HG03571 (cell line): Measurements from ENCODE around the gene TNN.
"Not testable (repeated sequence)": the region's sequence is repeated elsewhere in the genome, so short reads cannot be mapped to it uniquely, and the experiment has no call there.

Experiments
- ATAC-seq: cut with Tn5 transposase; IDR thresholded peaks from one replicate; pipeline ENCODE4 v1.9.1; 2021; ENCODE audit not compliant: unreplicated experiment

Gene TNN

DNA sequence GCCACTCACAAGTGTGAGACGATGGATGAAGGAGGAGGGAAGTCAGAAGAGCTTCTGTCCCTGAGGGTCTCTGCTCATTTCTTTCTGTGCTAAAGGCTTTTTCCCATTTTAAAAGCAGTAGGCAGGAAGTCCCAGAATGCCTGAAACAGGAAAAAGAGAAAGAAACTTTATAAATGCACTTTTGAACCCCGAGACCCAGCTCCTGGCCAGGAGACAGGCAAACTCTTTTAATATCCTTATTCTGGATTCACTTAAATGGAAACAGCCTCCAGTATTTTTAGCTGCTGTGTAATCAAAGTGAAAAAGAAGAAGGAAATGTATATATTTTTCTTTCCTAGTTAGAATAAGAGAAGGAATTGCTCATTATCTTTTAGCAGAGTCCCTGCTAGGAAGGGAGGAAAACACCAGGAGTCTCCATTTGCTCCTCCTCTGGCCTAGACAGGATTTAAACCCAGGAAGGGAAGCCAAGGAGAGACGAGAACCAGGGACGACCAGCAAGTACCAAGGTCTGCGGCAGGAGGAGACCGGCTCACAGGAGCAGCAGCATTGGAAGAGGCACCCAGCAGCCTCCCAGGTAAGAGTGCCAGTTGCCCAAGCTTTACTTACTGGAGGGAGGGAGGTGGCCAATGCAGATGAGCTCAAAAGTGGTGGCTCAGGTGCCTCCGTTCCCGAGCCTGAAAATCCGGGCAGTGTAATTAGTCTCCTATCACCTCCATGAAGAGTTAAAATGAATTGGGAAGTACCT lies at the start of gene TNN:
TNN (plus strand) TSS at position 472 of the 745 bp plus-strand sequence. CDS start 9,586 bp downstream, outside the sequence.
- ATAC-seq, result no peak

DNA sequence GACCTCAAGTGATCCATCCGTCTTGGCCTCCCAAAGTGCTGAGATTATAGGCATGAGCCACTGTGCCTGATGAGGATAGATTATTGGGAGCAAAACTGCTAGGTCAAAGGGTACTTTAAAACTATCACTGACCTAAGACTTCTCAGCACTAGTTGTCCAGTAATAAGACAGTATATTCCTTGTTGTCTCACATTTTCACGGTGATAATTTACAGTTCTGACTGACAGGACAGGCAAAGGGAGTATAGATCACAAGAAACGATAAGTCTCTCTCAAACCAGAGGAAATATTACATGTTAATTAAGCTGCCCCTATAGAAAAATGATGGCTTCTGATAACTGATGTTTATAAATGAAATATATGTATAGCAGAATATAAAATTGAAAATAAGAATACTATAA lies 48.1 kb upstream of the TNN start:
- ATAC-seq, result no peak

DNA sequence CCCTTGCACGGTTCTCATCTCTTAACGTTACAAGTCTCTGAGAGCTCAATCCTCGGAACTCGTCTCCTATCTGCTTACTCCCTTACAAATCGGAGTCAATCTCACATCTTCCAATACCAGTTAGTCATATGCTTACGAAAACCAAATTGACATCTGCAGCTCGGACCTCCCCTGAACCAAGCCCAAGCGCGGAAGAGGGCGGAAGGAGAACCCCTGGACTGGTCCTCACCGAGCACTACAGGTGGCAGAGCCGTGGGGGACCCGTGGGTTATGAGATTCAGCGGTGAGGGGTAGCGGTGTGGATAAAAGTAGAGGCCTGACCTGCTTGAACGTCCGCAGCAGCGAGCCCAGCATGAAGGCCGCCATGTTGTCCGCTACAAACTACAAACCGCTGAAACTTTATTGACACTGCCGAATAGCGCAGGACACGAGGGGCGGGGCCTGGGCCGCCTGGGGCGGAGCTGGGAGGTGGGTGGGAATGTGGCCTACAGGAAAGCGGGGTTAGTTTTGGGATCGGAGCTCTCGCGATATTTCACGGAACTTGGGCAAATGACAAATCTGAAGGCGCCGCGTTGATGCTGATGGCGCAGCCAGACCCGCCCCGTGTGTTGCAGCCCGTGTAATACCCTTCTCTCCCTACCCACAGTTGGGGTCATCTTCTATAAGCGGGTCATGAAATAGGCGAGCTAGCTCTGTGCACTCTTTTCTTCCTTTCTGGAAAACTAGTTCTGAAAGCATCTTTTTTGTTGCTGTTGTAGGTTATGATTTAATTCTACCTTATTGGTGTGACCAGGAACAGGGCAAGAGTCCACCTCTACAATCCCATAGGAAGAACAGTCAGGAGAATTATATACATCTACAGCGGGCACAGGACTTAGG lies 44.4 kb upstream of the TNN start, which contains the start of gene MRPS14:
MRPS14 (minus strand) TSS at position 383 of the 879 bp plus-strand sequence; CDS start at position 366, 17 bp downstream.
- peak; percentile 95 for ATAC-seq

DNA sequence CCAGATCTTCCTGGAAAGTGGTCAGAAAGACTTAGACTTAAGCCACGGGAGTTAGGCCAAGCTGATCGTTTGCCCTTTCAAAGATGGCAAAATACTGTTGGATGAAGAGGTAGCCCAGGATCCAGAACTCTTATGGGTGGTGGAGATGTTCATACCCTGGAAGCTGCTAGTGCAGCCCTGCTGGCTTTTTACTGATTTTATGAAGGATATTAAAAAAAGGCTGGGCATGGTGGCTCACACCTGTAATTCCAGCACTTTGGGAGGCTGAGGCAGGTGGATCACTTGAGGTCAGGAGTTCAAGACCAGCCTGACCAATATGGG lies 43.8 kb upstream of the TNN start:
- ATAC-seq, result not testable (repeated sequence)

GRCh38 chr1:175024773-175025172 lies 42.9 kb upstream of the TNN start:
- no peak for ATAC-seq

DNA sequence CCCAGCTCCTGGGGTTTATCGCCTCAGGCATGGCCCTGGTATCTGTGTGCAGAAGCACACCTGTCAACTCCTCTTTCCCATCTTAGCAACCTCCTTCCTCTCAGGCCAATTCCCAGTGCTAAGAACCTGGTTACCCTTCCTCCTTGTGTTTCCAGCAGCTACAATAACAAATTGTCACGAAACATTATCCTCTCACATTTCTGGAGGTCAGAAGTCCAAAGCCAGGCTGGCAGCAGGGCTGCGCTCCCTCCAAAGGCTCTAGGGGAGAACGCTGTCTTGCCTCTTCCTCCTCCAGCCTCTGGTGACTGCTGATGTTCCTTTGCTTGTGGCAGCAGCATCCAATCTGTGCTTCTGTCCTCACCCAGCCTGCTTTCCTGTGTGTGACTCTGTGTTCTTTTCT lies 33.7 kb upstream of the TNN start:
- no peak for ATAC-seq

DNA sequence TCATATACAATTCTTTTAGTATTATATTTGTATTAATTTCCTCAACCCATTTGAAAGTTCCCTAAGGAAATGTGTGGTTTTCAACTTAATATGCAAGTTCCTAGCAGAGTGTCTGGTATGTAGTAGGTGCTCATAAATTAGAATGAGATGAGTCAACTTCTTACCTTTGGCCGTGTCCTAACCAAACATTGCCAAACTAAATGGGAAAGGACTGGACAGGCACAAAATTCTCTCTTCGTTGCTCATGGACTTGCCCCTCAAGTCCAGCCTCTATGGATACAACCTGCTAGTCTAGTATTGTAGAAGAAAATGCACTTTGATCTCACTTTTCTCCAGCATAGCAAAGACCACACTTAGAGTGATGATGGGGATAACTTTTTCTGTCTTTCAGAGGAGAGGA lies 32.9 kb upstream of the TNN start:
- ATAC-seq, result no peak

- ATAC-seq, result no peak
Measured at GRCh38 chr1:175035865-175036264, 31.8 kb upstream of the TNN start.

DNA sequence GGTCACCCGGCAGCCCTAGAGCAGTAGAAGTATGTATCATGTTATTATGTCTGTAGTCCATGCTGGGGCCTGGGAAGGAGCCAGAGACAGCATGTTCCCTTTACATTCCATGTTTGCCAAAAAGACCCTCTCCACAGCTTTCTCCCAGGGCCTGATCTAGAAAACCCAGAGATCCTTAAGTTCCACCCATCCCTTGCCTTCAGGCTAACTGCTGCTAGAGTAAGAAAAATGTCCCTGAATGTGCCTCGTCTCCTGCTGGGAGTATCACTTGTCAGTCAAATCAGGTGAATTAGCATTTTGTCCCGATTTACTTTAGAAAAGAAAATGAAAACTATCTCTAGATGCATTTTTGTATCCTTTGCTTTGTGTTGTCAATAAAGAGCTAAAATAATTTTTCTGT lies 31.2 kb upstream of the TNN start:
- no peak for ATAC-seq

DNA sequence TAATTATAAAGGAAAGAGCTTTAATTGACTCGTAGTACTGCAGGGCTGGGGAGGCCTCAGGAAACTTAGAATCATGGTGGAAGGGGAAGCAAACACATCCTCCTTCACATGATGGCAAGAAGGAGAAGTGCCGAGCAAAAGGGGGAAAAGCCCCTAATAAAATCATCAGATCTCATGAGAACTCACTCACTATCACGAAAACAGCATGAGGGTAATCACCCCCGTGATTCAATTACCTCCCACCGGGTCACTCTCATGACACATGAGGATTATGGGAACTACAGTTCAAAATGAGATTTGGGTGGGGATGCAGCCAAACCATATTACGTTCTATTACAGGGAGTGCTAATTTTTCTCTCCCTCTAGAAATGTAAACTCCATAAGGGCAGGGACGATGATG lies 30.2 kb upstream of the TNN start:
- no peak for ATAC-seq

DNA sequence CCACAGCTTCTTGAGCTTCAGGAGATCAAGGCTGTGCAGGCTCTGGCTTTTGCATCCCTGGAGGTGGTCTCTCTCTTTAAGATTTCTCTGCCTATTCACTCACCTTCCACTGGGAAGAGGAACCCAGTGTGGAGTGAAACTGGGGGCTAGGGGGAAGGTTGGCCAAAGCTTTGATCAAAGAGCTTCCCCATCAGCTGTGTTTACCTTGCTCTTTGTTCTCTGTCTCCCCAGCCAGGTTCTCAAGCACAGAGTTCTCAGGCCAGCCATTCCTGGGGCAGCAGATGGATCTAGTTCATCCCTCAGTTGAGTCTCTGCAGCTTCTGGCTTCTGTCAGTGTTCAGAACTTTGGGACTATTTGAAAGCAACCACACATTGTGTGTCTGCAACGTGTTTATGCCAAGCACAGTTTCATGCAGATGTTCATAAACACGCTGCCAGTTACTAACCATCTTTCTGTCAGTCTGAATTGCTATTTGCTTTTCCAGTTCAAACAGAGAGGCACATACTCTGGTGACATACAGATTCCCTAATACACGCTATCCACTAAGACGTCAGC lies 27.2 kb upstream of the TNN start:
- no peak for ATAC-seq

- no peak for ATAC-seq
Measured at GRCh38 chr1:175042650-175043049, 25.0 kb upstream of the TNN start.

- ATAC-seq, result no peak
Measured at GRCh38 chr1:175043824-175044223, 23.8 kb upstream of the TNN start.

GRCh38 chr1:175044591-175044990 lies 23.0 kb upstream of the TNN start:
- not testable (repeated sequence) for ATAC-seq

DNA sequence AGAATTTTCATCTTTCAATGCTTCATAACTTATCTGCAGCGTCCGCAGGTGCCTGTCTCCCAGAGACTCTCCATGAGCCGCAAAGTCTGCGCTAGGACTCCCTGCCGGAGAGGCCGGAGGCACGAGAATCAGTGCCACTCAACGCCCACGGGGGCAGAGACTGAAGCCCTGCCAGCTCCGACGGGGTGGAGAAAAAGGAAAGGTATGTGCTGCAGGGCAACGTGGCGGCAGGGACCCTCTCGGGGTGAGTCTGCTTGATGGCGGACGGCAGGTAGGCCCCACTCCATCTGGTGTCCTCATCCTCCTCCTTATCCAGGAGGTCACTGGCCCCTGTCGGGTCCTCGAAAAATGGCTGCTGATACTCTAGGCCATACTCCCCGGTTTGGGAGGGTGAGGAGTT lies 22.5 kb upstream of the TNN start:
- no peak for ATAC-seq

DNA sequence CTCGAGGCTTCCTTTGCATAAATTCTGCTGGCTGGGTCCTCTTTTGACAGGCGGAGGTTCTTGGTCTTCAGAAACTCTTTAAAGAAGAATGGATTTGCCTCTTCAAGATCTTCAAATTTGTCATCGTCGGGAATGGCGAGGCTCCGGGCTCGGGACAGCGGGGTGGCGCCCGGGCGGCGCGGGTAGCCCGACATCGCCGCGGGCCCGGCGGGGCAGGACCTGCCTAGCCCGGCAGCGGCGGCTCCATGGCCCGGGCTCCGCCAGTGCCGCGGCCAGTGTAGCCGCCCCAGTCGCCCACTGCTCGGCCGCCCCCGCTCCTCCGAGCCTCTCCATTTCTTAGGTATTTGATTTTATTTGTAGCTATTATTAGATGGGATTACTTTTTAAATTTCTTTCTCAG lies 22.1 kb upstream of the TNN start:
- no peak for ATAC-seq

- ATAC-seq, result no peak
Measured at GRCh38 chr1:175050992-175051391, 16.6 kb upstream of the TNN start.

- no peak for ATAC-seq
Measured at GRCh38 chr1:175054736-175055135, 12.9 kb upstream of the TNN start.

DNA sequence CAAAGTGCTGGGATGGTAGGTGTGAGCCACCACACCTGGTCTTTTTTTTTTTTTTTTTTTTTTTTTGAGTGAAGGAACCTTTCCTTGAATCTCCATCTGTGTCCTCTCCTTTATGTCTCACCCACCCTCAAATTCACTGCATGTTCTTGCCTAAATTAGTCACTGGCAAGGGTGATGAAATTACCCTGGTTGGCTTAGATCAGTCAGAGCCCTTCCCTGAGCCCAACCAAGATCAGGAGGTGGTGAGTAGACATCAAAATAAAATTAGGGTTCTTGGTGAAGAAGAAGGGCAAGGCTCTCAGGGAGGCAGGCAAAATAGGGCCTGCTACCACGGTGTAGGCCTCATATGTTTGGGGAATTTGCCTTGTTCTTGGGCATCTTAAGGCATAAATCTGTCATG lies 5.3 kb upstream of the TNN start:
- ATAC-seq, result no peak

DNA sequence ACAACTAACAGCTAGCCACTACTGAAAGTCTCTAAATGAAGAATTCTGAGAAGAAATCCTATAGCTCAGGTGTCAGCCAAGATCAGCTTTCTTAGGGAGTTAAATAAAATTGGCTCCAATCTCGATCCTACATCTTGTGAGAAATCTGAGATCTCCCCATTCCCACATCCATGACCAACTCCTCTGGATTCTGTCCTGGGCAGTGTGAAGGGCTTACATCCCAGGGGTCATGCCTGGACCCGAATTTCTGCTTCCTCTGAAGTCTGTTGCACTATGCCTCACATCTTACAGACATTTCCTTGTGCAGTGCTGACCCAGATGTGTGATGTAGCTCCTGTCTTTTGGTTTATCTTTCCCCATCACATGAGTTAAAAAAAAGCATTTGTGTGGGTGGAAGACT lies 4.8 kb upstream of the TNN start:
- ATAC-seq, result no peak

- no peak for ATAC-seq
Measured at GRCh38 chr1:175070818-175071217, 3.2 kb downstream of the TNN start.
